Skeletal muscle tissue (tissue), 4 donors: Measurements from ENCODE around the gene TBC1D12. TPM values are rescaled to one million over a fixed set of nuclear protein-coding genes. Genes with fewer than 3 reads are reported as not detected.
"Not testable (repeated sequence)": the region's sequence is repeated elsewhere in the genome, so short reads cannot be mapped to it uniquely, and the experiment has no call there.

ENCODE experiments used
- H3K27ac ChIP-seq: one replicate; pipeline ENCODE4 v1.7.0; 2013; ENCODE audit warnings: mild to moderate bottlenecking, low read depth, low read length, inconsistent platforms
- H3K27me3 ChIP-seq, 3 donors: one replicate each; pipeline ENCODE4 v1.7.0; 2013; ENCODE audit warnings: low read length in 3 of 3; ENCODE audit not compliant: control insufficient read depth in 3 of 3, insufficient read depth in 3 of 3
- H3K36me3 ChIP-seq, 3 donors: one replicate each; pipeline ENCODE4 v1.7.0; 2013; ENCODE audit warnings: low read length in 3 of 3; ENCODE audit not compliant: control insufficient read depth in 3 of 3, insufficient read depth in 3 of 3
- H3K4me1 ChIP-seq, 3 donors: one replicate each; pipeline ENCODE4 v1.7.0; 2013; ENCODE audit warnings: low read length in 3 of 3, mild to moderate bottlenecking in 3 of 3; ENCODE audit not compliant: control insufficient read depth in 3 of 3, insufficient read depth in 3 of 3
- H3K4me3 ChIP-seq, 3 donors: one replicate each; pipeline ENCODE4 v1.7.0; 2013; ENCODE audit warnings: low read length in 3 of 3
- H3K9ac ChIP-seq, 3 donors: one replicate each; pipeline ENCODE4 v1.7.0; 2013; ENCODE audit warnings: low read length in 3 of 3, mild to moderate bottlenecking in 3 of 3, moderate library complexity in 2 of 3, low read depth in 1 of 3
- H3K9me3 ChIP-seq, 3 donors: one replicate each; pipeline ENCODE4 v1.7.0; 2013; ENCODE audit warnings: low read length in 3 of 3; ENCODE audit not compliant: control insufficient read depth in 3 of 3
- total RNA-seq: library from RNA; depleted of rRNA; stranded (reverse); fragments of >200 nt; gene quantifications from one replicate; pipeline ENCODE4 v1.2.3, GENCODE V29; 2014
- donor health status: Osteomylitis.

The TBC1D12 gene
- total RNA-seq, 1 donor from 2014 or later, result 17.7 TPM

DNA sequence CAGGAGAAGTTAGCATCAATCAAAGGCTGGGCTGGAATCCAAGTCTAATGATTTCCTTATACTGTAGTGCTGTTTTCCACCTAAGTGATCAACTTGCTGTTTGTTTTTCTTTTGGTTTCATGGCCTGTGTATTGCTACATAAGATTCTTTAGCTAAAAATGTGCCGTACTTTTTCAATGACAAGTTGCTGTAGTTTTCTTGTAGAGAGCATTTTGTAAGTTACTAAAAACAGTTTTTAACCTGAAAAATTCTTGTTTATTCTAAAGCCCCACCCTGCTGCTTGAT lies 144.5 kb downstream of the TBC1D12 start:
- Histone ChIP-seq H3K36me3 (no peaks in the 10 kb centered on the region), H3K27ac (no peak overlapping the region), H3K4me1 (peaks cover 7 to 17% (median 13%) of the 10 kb centered on the region in 3 donors), H3K4me3 (no peak overlapping the region), H3K27me3 (peaks cover 0 to 3% (median 3%) of the 10 kb centered on the region in 3 donors), H3K9ac (no peak overlapping the region), H3K9me3 (no peaks in the 10 kb centered on the region)

DNA sequence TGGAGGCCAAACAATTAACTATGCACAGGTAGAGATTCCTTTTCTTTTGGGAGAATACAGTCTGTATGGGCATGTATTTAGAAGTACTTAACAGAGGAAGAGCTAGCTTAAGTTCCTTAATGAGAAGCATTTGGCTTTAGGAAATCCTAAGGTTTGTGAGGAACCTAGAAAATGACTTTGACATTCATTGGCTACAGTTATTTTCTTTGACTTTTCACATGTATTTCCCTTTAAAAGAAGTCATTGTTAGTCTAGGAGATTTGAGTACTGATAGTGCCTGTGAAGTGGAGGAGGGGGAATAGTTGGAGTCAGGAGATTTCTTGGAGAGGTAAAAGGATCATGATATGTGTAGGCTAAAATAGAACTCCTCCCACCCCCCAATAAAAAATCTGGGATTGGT lies 146.9 kb downstream of the TBC1D12 start:
- no peak overlapping the region for H3K4me3 ChIP-seq
- H3K36me3 ChIP-seq, result no peaks in the 10 kb centered on the region
- no peaks in the 10 kb centered on the region for H3K9me3 ChIP-seq
- no peak overlapping the region for H3K27ac ChIP-seq
- peaks cover 0 to 3% (median 3%) of the 10 kb centered on the region in 3 donors for H3K27me3 ChIP-seq
- H3K4me1 ChIP-seq, result peaks cover 7 to 17% (median 13%) of the 10 kb centered on the region in 3 donors
- no peak overlapping the region for H3K9ac ChIP-seq

DNA sequence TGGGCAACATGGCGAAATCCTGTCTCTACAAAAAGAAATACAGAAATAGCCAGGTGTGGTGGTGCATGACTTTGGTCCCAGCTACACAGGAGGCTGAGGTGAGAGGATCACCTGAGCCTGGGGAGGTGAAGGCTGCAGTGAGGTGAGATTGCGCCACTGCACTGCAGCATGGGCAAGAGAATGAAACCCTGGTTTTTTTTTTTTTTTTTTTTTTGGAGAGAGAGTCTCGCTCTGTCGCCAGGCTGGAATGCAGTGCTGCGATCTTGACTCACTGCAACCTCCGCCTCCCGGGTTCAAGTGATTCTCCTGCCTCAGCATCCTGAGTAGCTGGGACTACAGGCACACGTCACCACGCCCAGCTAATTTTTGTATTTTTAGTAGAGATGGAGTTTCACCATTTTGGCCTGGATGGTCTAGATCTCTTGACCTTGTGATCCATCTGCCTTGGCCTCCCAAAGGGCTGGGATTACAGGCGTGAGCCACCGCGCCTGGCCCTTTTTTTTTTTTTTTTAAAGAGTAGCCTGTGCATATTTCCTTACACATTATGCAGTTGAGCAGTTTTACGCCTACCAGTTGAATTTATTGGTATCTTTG lies 165.5 kb downstream of the TBC1D12 start:
- H3K27me3 ChIP-seq, H3K9me3 ChIP-seq, H3K27ac ChIP-seq, H3K4me3 ChIP-seq, H3K9ac ChIP-seq, H3K4me1 ChIP-seq, H3K36me3 ChIP-seq: not testable (repeated sequence)

DNA sequence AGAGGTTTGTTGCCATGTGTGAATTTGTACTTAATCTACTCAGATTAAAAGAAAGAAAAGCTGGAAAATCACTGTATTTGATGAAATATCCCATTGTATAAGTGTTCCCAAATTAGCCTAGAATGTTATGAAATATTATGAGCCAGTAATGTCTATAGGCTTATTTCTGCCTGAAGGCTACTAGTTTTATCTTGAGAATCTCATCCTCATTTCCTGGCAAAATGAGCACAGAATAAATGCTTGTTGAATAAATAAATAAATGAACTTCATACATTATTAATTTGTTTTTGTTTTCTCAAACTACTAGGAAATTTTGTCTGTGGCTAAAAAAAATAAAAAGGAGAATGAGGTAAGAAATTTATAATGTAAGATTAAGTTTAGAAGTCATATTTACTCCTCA lies 168.7 kb downstream of the TBC1D12 start:
- no peaks in the 10 kb centered on the region for H3K4me1 ChIP-seq

DNA sequence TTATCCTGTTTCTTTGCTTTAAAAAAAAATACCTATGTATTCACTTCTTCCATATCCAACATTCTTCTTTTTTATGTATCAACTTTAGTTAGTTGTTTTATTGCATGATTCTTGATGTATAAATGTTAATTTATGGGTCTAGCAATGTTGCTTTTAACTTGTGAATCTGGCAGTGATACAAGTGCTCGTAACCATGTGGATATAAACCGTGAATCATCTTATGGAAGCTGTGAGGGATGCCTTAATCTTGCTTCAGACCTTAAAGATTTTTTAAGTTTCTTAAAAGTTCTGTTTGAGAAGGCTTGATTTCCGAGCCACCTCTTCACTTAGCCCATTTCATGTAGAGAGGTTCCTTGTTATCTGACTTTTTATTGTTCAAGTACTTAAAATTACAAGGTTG lies 169.2 kb downstream of the TBC1D12 start:
- H3K36me3 ChIP-seq, result no peaks in the 10 kb centered on the region
- H3K27ac ChIP-seq, result no peak overlapping the region
- H3K4me1 ChIP-seq, result no peaks in the 10 kb centered on the region
- H3K9ac ChIP-seq, result no peak overlapping the region
- no peak overlapping the region for H3K4me3 ChIP-seq
- H3K9me3 ChIP-seq, result no peaks in the 10 kb centered on the region
- no peaks in the 10 kb centered on the region for H3K27me3 ChIP-seq

More for the DNA sequence above, 168.7 kb downstream of the TBC1D12 start:
- Histone ChIP-seq H3K9me3 (no peaks in the 10 kb centered on the region), H3K27ac (no peak overlapping the region), H3K36me3 (no peaks in the 10 kb centered on the region), H3K4me3 (no peak overlapping the region), H3K9ac (no peak overlapping the region), H3K27me3 (no peaks in the 10 kb centered on the region)

DNA sequence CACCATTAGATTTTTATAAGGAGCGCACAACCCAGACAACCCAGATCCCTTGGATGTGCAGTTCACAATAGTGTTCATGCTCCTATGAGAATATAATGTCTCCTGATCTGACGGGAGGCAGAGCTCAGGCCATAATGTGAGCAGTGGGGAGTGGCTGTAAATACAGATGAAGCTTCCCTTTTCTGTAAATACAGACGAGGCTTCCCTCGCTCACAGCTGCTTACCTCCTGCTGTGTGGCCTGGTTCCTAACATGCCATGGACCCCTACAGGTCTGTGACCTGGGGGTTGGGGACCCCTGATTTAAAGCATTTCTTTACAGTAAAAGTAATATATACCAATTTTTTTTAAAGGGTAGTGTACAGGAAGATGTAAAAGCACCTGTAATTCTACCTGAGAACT lies 176.4 kb downstream of the TBC1D12 start:
- Histone ChIP-seq H3K27ac (no peak overlapping the region), H3K4me1 (no peaks in the 10 kb centered on the region), H3K36me3 (no peaks in the 10 kb centered on the region), H3K9me3 (no peaks in the 10 kb centered on the region), H3K27me3 (no peaks in the 10 kb centered on the region), H3K9ac (no peak overlapping the region), H3K4me3 (no peak overlapping the region)

DNA sequence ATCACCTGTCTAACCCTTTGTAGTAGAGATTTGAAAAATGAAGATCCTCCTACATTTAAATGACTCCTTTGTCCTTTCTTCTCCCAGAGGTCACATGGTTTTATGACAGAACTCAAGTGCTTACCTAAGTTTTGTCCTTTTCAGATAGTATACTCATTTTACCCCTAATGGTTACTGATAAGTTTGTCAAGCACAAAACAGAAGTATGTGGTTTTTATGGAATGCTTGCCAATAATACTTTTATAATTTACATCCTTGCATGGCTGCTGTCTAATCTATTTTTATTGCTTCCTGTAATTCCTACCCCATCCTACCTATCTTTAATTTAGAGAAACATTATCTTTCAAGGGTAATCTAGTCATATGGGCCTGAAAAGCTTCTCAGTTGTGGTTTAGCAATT lies 180.8 kb downstream of the TBC1D12 start:
- H3K27me3 ChIP-seq, result no peaks in the 10 kb centered on the region
- no peaks in the 10 kb centered on the region for H3K4me1 ChIP-seq
- H3K36me3 ChIP-seq, result no peaks in the 10 kb centered on the region
- no peaks in the 10 kb centered on the region for H3K9me3 ChIP-seq
- no peak overlapping the region for H3K4me3 ChIP-seq
- H3K27ac ChIP-seq, result no peak overlapping the region
- H3K9ac ChIP-seq, result no peak overlapping the region

Other genes with a start within 250 kb of the TBC1D12 start
- 13.6 TPM for gene NOC3L, start 39.6 kb upstream of the TBC1D12 start, total RNA-seq
- gene HELLS, start 143.2 kb downstream of the TBC1D12 start, total RNA-seq, result 14.6 TPM